Measurements from ENCODE around the gene LRRC73. TPM values are rescaled to one million over a fixed set of nuclear protein-coding genes. Genes with fewer than 3 reads are reported as not detected.

LRRC73 gene
- total RNA-seq, 3 donors from 2014 or later: 0.29 to 0.33 TPM; not detected in 1

GRCh38 chr6:43523284-43523683, 13.1 kb upstream of the LRRC73 start:
- Histone ChIP-seq H3K27ac (peak overlapping the region; percentile 36 to 83), H3K4me1 (peaks cover 0 to under 1% of the 10 kb centered on the region in 2 donors), H3K9me3 (no peaks in the 10 kb centered on the region), H3K36me3 (peaks cover 13% of the 10 kb centered on the region), H3K27me3 (no peaks in the 10 kb centered on the region), H3K4me3 (no peak overlapping the region)
- intact Hi-C loops (cut with DNase I; ENCODE audit: low total_unique reads): no loop called here
- no peak for TF ChIP-seq POLR2AphosphoS5 (IDR thresholded peaks at IDR 0.05)
- TF ChIP-seq CTCF (IDR thresholded peaks at IDR 0.05): no peak
- TF ChIP-seq POLR2A (IDR thresholded peaks at IDR 0.05): no peak
- DNase-seq (ENCODE audit: low spot score in 2 of 2): no peak

GRCh38 chr6:43522547-43523261, 12.6 kb upstream of the LRRC73 start:
- Histone ChIP-seq H3K27ac (peak overlapping the region; percentile 36 to 83), H3K9me3 (no peaks in the 10 kb centered on the region), H3K4me3 (no peak overlapping the region), H3K27me3 (no peaks in the 10 kb centered on the region), H3K36me3 (peaks cover 13% of the 10 kb centered on the region), H3K4me1 (peaks cover 0 to 3% of the 10 kb centered on the region in 2 donors)
- intact Hi-C loops (cut with DNase I; ENCODE audit: low total_unique reads): no loop called here
- TF ChIP-seq POLR2A (IDR thresholded peaks at IDR 0.05): no peak
- no peak for TF ChIP-seq POLR2AphosphoS5 (IDR thresholded peaks at IDR 0.05)
- TF ChIP-seq CTCF (IDR thresholded peaks at IDR 0.05): no peak
- DNase-seq (ENCODE audit: low spot score in 2 of 2): no peak

GRCh38 chr6:43521836-43522235, 11.7 kb upstream of the LRRC73 start:
- peaks cover 13% of the 10 kb centered on the region for H3K36me3 ChIP-seq
- H3K27ac ChIP-seq: peak overlapping the region; percentile 48 to 83
- peaks cover 0 to 3% of the 10 kb centered on the region in 2 donors for H3K4me1 ChIP-seq
- no peaks in the 10 kb centered on the region for H3K9me3 ChIP-seq
- H3K27me3 ChIP-seq: no peaks in the 10 kb centered on the region
- intact Hi-C loops (cut with DNase I; ENCODE audit: low total_unique reads): no loop called here
- H3K4me3 ChIP-seq: no peak overlapping the region
- DNase-seq (ENCODE audit: low spot score in 2 of 2): peak in 1 of 2 donors; percentile 53
- no peak for TF ChIP-seq POLR2A (IDR thresholded peaks at IDR 0.05)
- peak in 1 of 3 donors; percentile 32 for TF ChIP-seq POLR2AphosphoS5 (IDR thresholded peaks at IDR 0.05)
- TF ChIP-seq CTCF (IDR thresholded peaks at IDR 0.05): no peak

GRCh38 chr6:43520097-43520496, 10.0 kb upstream of the LRRC73 start:
- Histone ChIP-seq H3K27ac (no peak overlapping the region), H3K36me3 (peaks cover 13% of the 10 kb centered on the region), H3K9me3 (no peaks in the 10 kb centered on the region), H3K27me3 (no peaks in the 10 kb centered on the region), H3K4me1 (peaks cover 10 to 13% of the 10 kb centered on the region in 2 donors), H3K4me3 (no peak overlapping the region)
- TF ChIP-seq POLR2AphosphoS5 (IDR thresholded peaks at IDR 0.05) (no peak), CTCF (IDR thresholded peaks at IDR 0.05) (no peak), POLR2A (IDR thresholded peaks at IDR 0.05) (no peak)
- intact Hi-C loops (cut with DNase I; ENCODE audit: low total_unique reads): no loop called here
- DNase-seq (ENCODE audit: low spot score in 2 of 2): no peak

GRCh38 chr6:43517505-43518357, 7.6 kb upstream of the LRRC73 start:
- intact Hi-C loops (cut with DNase I; ENCODE audit: low total_unique reads): no loop called here
- peak overlapping the region; percentile 89 to 94 for H3K27ac ChIP-seq
- H3K27me3 ChIP-seq: no peaks in the 10 kb centered on the region
- H3K9me3 ChIP-seq: no peaks in the 10 kb centered on the region
- H3K4me1 ChIP-seq: peaks cover 14 to 15% of the 10 kb centered on the region in 2 donors
- peak overlapping the region; percentile 91 to 98 (median 95) for H3K4me3 ChIP-seq
- DNase-seq (ENCODE audit: low spot score in 2 of 2): no peak
- H3K36me3 ChIP-seq: peaks cover 9% of the 10 kb centered on the region
- no peak for TF ChIP-seq CTCF (IDR thresholded peaks at IDR 0.05)
- TF ChIP-seq POLR2AphosphoS5 (IDR thresholded peaks at IDR 0.05): no peak
- TF ChIP-seq POLR2A (IDR thresholded peaks at IDR 0.05): no peak

Data from breast epithelium (tissue), 4 donors.